ENCODE measurements around the gene ENSA.
"Not testable (repeated sequence)": the region's sequence is repeated elsewhere in the genome, so short reads cannot be mapped to it uniquely, and the experiment has no call there.

The ENSA gene

DNA sequence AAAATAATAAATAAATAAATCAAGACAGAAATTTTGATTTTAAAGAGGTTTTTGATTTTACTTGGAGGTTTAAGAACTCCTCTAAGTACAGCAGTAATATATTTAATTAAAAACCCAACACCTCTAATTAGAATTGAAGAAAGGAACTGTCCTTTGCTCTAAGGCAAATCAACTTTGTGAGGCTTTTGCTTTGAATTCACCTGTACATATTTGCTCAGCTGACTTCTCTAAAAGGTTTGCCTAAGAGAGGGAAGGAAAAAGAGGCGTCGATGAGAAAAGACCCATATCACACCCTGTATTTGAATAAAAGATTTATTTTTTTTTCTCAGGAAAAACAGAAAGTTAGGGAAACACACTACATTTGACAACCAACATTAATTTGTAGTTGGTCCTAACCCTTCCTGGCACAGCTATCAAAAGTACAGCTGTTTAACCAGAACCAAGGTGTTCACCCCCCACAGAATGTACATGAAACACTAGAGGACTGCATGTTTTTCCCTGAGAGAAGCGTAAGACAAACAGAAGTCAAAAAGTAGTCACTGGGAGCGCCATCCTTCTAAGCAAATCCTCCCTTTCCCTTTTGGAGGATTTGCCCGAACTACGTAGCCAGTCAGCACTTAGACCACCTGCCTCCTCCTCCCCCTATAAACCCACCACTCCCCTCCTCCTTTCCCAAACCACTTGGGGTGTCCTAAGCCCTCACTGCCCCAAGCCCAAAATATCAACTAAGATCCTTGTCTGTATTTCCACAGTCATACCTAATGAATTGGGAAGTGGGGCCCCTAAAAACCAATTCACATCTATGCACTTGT, 54.9 kb downstream of the ENSA start:
- CTCF ChIA-PET, result interaction anchor here (1.3 to 13.1 kb wide), 2 partner anchors 11 to 48 kb away, joined by 3 to 221 read pairs; no protein-coding TSS in a partner anchor

DNA sequence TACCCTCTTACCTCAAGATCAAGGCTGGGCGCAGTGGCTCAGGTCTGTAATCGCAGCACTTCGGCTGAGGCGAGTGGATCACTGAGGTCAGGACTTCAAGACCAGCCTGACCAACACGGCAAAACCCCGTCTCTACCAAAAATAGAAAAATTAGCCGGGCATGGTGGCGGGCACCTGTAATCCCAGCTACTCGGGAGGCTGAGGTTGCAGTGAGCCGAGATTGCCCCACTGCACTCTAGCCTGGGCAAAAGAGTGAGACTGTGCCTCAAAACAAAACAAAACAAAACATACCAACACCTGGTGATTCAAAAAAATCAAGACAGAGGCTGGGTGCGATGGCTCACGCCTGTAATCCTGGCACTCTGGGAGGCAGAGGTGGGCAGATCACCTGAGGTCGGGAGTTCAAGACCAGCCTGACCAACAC, 55.8 kb downstream of the ENSA start:
- H3K27me3 Mint-ChIP-seq, DNase-seq, H3K9me3 Mint-ChIP-seq: not testable (repeated sequence)
- Mint-ChIP-seq H3K4me1 (peaks cover 62% of the 10 kb centered on the region), H3K4me3 (peak overlapping the region; percentile 96), H3K36me3 (peaks cover 90% of the 10 kb centered on the region), H3K27ac (peak overlapping the region; percentile 94)
- CTCF ChIA-PET, result interaction anchor here (13.1 kb wide), 1 partner anchor 10 kb away, joined by 221 read pairs; no protein-coding TSS in a partner anchor

More for the DNA sequence above, 54.9 kb downstream of the ENSA start:
- H3K4me3 Mint-ChIP-seq, result peak overlapping the region; percentile 96
- H3K27me3 Mint-ChIP-seq, result no peaks in the 10 kb centered on the region
- H3K36me3 Mint-ChIP-seq, result peaks cover 90% of the 10 kb centered on the region
- no peak for DNase-seq
- no peaks in the 10 kb centered on the region for H3K9me3 Mint-ChIP-seq
- peak overlapping the region; percentile 96 for H3K27ac Mint-ChIP-seq
- H3K4me1 Mint-ChIP-seq, result peaks cover 54% of the 10 kb centered on the region

DNA sequence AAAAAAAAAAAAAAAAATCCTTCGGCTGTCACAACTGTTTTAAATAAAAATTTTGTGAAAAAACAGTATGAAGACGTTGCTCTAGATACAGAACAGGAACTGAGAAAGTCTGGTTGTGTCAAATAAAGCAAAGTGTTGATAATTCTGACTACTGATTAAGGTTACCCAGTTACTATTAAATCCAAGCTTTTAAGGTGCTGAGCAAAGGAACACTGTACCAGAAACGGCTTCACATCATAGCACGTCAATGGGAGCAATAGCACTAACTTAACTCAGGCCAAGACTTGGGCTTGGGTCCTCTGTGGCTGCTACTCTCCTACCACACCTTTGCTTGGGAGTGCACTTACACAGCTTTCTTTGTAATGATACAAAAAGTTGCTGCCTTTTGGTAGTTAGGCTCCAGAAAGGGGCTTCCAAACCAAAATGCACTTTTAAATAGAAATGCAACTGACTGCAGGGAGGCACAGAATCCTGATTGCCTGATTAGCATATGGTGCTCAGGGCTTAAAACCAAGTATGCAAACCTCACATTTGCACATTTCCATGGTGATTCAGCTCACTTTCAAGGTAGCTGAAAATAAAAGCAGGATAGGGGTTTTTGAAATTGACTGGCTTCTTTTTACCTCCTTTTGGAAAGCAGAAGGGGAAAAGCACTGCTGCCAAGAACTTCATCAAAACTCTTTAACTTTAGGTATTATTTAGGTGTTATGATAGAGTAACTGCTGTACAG, 56.3 kb downstream of the ENSA start:
- peak overlapping the region; percentile 96 for H3K4me3 Mint-ChIP-seq
- H3K9me3 Mint-ChIP-seq, result no peaks in the 10 kb centered on the region
- peaks cover 88% of the 10 kb centered on the region for H3K36me3 Mint-ChIP-seq
- no peak for DNase-seq
- CTCF ChIA-PET, result interaction anchor here (13.1 kb wide), 1 partner anchor 10 kb away, joined by 221 read pairs; no protein-coding TSS in a partner anchor
- H3K27me3 Mint-ChIP-seq, result no peaks in the 10 kb centered on the region
- H3K4me1 Mint-ChIP-seq, result peaks cover 68% of the 10 kb centered on the region
- H3K27ac Mint-ChIP-seq, result peak overlapping the region; percentile 94
